ENCODE results near the gene RND2.

- TF ChIP-seq, protein P1, sequence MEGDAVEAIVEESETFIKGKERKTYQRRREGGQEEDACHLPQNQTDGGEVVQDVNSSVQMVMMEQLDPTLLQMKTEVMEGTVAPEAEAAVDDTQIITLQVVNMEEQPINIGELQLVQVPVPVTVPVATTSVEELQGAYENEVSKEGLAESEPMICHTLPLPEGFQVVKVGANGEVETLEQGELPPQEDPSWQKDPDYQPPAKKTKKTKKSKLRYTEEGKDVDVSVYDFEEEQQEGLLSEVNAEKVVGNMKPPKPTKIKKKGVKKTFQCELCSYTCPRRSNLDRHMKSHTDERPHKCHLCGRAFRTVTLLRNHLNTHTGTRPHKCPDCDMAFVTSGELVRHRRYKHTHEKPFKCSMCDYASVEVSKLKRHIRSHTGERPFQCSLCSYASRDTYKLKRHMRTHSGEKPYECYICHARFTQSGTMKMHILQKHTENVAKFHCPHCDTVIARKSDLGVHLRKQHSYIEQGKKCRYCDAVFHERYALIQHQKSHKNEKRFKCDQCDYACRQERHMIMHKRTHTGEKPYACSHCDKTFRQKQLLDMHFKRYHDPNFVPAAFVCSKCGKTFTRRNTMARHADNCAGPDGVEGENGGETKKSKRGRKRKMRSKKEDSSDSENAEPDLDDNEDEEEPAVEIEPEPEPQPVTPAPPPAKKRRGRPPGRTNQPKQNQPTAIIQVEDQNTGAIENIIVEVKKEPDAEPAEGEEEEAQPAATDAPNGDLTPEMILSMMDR (optimal IDR thresholded peaks at IDR 0.05 in 1 of 3, IDR thresholded peaks at IDR 0.05 in 1 of 3, conservative IDR thresholded peaks at IDR 0.05 in 1 of 3; ENCODE audit: extremely low read depth in 1 of 3, insufficient read depth in 2 of 3, low read length in 3 of 3) = no peak
- TF ChIP-seq EZH2 (IDR thresholded peaks at IDR 0.05; ENCODE audit: low read length) = no peak
Observed at GRCh38 chr17:43068570-43069367, 43.7 kb downstream of the RND2 start.

Measured in keratinocyte (primary cell).